Measurements from ENCODE around the gene ANAPC16.
A peak's percentile ranks its signal among the peaks of the same experiment; 100 is the strongest.

ANAPC16 gene

GRCh38 chr10:72201293-72201692 is 14.5 kb upstream of the ANAPC16 start:
- Histone ChIP-seq H3K18ac (ENCODE audit: low read length) (no peak overlapping the region), H4K12ac (ENCODE audit: low read depth, low read length) (no peak overlapping the region), H3K9me3 (ENCODE audit: insufficient read depth, low read depth, low read length) (no peaks in the 10 kb centered on the region), H3K9ac (ENCODE audit: low read length) (no peak overlapping the region), H3K4me3 (ENCODE audit: low read depth, low read length) (no peak overlapping the region), H4K91ac (ENCODE audit: low read depth, low read length) (peak overlapping the region; percentile 24), H3K36me3 (ENCODE audit: control insufficient read depth in 1 of 2, insufficient read depth in 2 of 2, low read length in 2 of 2) (peaks cover 6 to 19% of the 10 kb centered on the region in 2 experiments), H3K79me2 (ENCODE audit: control insufficient read depth, insufficient read depth, low read length, poor library complexity) (no peaks in the 10 kb centered on the region), H3K27ac (ENCODE audit: low read depth, low read length) (no peak overlapping the region), H2AFZ (ENCODE audit: insufficient read depth, low read length, poor library complexity) (no peak overlapping the region), H3K4ac (ENCODE audit: low read depth, low read length) (no peak overlapping the region), H3K4me2 (ENCODE audit: low read length) (no peak overlapping the region), H4K8ac (ENCODE audit: low read depth, low read length) (no peak overlapping the region), H3K79me1 (ENCODE audit: low read length) (peaks cover 13% of the 10 kb centered on the region), H2BK5ac (ENCODE audit: low read depth, low read length, poor library complexity) (no peak overlapping the region), H2AK5ac (ENCODE audit: low read length) (no peak overlapping the region), H3K4me1 (ENCODE audit: control insufficient read depth in 1 of 2, insufficient read depth in 2 of 2, low read length in 2 of 2) (peaks cover 3 to 4% of the 10 kb centered on the region in 2 experiments), H2BK120ac (ENCODE audit: insufficient read depth, low read length, poor library complexity) (no peak overlapping the region), H2BK12ac (ENCODE audit: low read length) (no peak overlapping the region), H3K23ac (ENCODE audit: low read length) (no peak overlapping the region), H3K27me3 (ENCODE audit: insufficient read depth, low read length) (no peaks in the 10 kb centered on the region), H3K14ac (ENCODE audit: low read length) (no peak overlapping the region)
- DNase-seq, result no peak
- WGBS (ENCODE audit: extremely low coverage, insufficient coverage, insufficient read length), result no CpG with 5 or more reads among the region's 5 CpGs

- no peak for DNase-seq
- no peaks in the 10 kb centered on the region for H3K9me3 ChIP-seq (ENCODE audit: insufficient read depth, low read depth, low read length)
- no peaks in the 10 kb centered on the region for H3K79me2 ChIP-seq (ENCODE audit: control insufficient read depth, insufficient read depth, low read length, poor library complexity)
- peaks cover 1% of the 10 kb centered on the region for H3K79me1 ChIP-seq (ENCODE audit: low read length)
- no peak overlapping the region for H2BK12ac ChIP-seq (ENCODE audit: low read length)
- H2AFZ ChIP-seq (ENCODE audit: insufficient read depth, low read length, poor library complexity), result no peak overlapping the region
- no peak overlapping the region for H2BK120ac ChIP-seq (ENCODE audit: insufficient read depth, low read length, poor library complexity)
- H3K23ac ChIP-seq (ENCODE audit: low read length), result no peak overlapping the region
- H3K27ac ChIP-seq (ENCODE audit: low read depth, low read length), result no peak overlapping the region
- no peak overlapping the region for H3K14ac ChIP-seq (ENCODE audit: low read length)
- no peak overlapping the region for H4K12ac ChIP-seq (ENCODE audit: low read depth, low read length)
- no CpG with 5 or more reads among the region's 9 CpGs for WGBS (ENCODE audit: extremely low coverage, insufficient coverage, insufficient read length)
- H3K27me3 ChIP-seq (ENCODE audit: insufficient read depth, low read length), result no peaks in the 10 kb centered on the region
- no peak overlapping the region for H3K4ac ChIP-seq (ENCODE audit: low read depth, low read length)
- H4K8ac ChIP-seq (ENCODE audit: low read depth, low read length), result no peak overlapping the region
- peaks cover 11 to 24% of the 10 kb centered on the region in 2 experiments for H3K36me3 ChIP-seq (ENCODE audit: control insufficient read depth in 1 of 2, insufficient read depth in 2 of 2, low read length in 2 of 2)
- no peak overlapping the region for H4K91ac ChIP-seq (ENCODE audit: low read depth, low read length)
- no peaks in the 10 kb centered on the region for H3K4me1 ChIP-seq (ENCODE audit: control insufficient read depth in 1 of 2, insufficient read depth in 2 of 2, low read length in 2 of 2)
- no peak overlapping the region for H2BK5ac ChIP-seq (ENCODE audit: low read depth, low read length, poor library complexity)
- H3K9ac ChIP-seq (ENCODE audit: low read length), result no peak overlapping the region
- H3K4me2 ChIP-seq (ENCODE audit: low read length), result no peak overlapping the region
- no peak overlapping the region for H3K18ac ChIP-seq (ENCODE audit: low read length)
- H2AK5ac ChIP-seq (ENCODE audit: low read length), result no peak overlapping the region
- H3K4me3 ChIP-seq (ENCODE audit: low read depth, low read length), result no peak overlapping the region
Observed at GRCh38 chr10:72204296-72204695, 11.5 kb upstream of the ANAPC16 start.

- Histone ChIP-seq H3K14ac (ENCODE audit: low read length) (no peak overlapping the region), H2BK12ac (ENCODE audit: low read length) (no peak overlapping the region), H2BK120ac (ENCODE audit: insufficient read depth, low read length, poor library complexity) (no peak overlapping the region), H3K4ac (ENCODE audit: low read depth, low read length) (no peak overlapping the region), H4K12ac (ENCODE audit: low read depth, low read length) (no peak overlapping the region), H4K91ac (ENCODE audit: low read depth, low read length) (no peak overlapping the region), H2AK5ac (ENCODE audit: low read length) (no peak overlapping the region), H3K9me3 (ENCODE audit: insufficient read depth, low read depth, low read length) (no peaks in the 10 kb centered on the region), H3K18ac (ENCODE audit: low read length) (no peak overlapping the region), H3K79me2 (ENCODE audit: control insufficient read depth, insufficient read depth, low read length, poor library complexity) (no peaks in the 10 kb centered on the region), H3K4me2 (ENCODE audit: low read length) (no peak overlapping the region), H3K4me3 (ENCODE audit: low read depth, low read length) (no peak overlapping the region), H3K27me3 (ENCODE audit: insufficient read depth, low read length) (no peaks in the 10 kb centered on the region), H3K4me1 (ENCODE audit: control insufficient read depth in 1 of 2, insufficient read depth in 2 of 2, low read length in 2 of 2) (no peaks in the 10 kb centered on the region), H3K79me1 (ENCODE audit: low read length) (no peaks in the 10 kb centered on the region), H3K27ac (ENCODE audit: low read depth, low read length) (no peak overlapping the region), H3K23ac (ENCODE audit: low read length) (no peak overlapping the region), H2AFZ (ENCODE audit: insufficient read depth, low read length, poor library complexity) (no peak overlapping the region), H3K36me3 (ENCODE audit: control insufficient read depth in 1 of 2, insufficient read depth in 2 of 2, low read length in 2 of 2) (peaks cover 12 to 24% of the 10 kb centered on the region in 2 experiments), H4K8ac (ENCODE audit: low read depth, low read length) (no peak overlapping the region), H3K9ac (ENCODE audit: low read length) (no peak overlapping the region), H2BK5ac (ENCODE audit: low read depth, low read length, poor library complexity) (no peak overlapping the region)
- no CpG with 5 or more reads among the region's 1 CpG for WGBS (ENCODE audit: extremely low coverage, insufficient coverage, insufficient read length)
- no peak for DNase-seq
Observed at GRCh38 chr10:72204724-72205123, 11.1 kb upstream of the ANAPC16 start.

- H3K4ac ChIP-seq (ENCODE audit: low read depth, low read length), result no peak overlapping the region
- H3K18ac ChIP-seq (ENCODE audit: low read length), result no peak overlapping the region
- no peak overlapping the region for H4K91ac ChIP-seq (ENCODE audit: low read depth, low read length)
- H3K36me3 ChIP-seq (ENCODE audit: control insufficient read depth in 1 of 2, insufficient read depth in 2 of 2, low read length in 2 of 2), result peaks cover 12 to 20% of the 10 kb centered on the region in 2 experiments
- H3K79me2 ChIP-seq (ENCODE audit: control insufficient read depth, insufficient read depth, low read length, poor library complexity), result no peaks in the 10 kb centered on the region
- H3K14ac ChIP-seq (ENCODE audit: low read length), result no peak overlapping the region
- no CpG with 5 or more reads among the region's 7 CpGs for WGBS (ENCODE audit: extremely low coverage, insufficient coverage, insufficient read length)
- DNase-seq, result peak; percentile 80 to 96
- no peak overlapping the region for H3K23ac ChIP-seq (ENCODE audit: low read length)
- no peaks in the 10 kb centered on the region for H3K4me1 ChIP-seq (ENCODE audit: control insufficient read depth in 1 of 2, insufficient read depth in 2 of 2, low read length in 2 of 2)
- H3K4me3 ChIP-seq (ENCODE audit: low read depth, low read length), result no peak overlapping the region
- H3K79me1 ChIP-seq (ENCODE audit: low read length), result no peaks in the 10 kb centered on the region
- H3K27me3 ChIP-seq (ENCODE audit: insufficient read depth, low read length), result no peaks in the 10 kb centered on the region
- no peak overlapping the region for H2AFZ ChIP-seq (ENCODE audit: insufficient read depth, low read length, poor library complexity)
- no peak overlapping the region for H4K12ac ChIP-seq (ENCODE audit: low read depth, low read length)
- H3K4me2 ChIP-seq (ENCODE audit: low read length), result no peak overlapping the region
- no peaks in the 10 kb centered on the region for H3K9me3 ChIP-seq (ENCODE audit: insufficient read depth, low read depth, low read length)
- no peak overlapping the region for H4K8ac ChIP-seq (ENCODE audit: low read depth, low read length)
- no peak overlapping the region for H2BK12ac ChIP-seq (ENCODE audit: low read length)
- no peak overlapping the region for H3K27ac ChIP-seq (ENCODE audit: low read depth, low read length)
- no peak overlapping the region for H3K9ac ChIP-seq (ENCODE audit: low read length)
- H2BK120ac ChIP-seq (ENCODE audit: insufficient read depth, low read length, poor library complexity), result no peak overlapping the region
- no peak overlapping the region for H2AK5ac ChIP-seq (ENCODE audit: low read length)
- no peak overlapping the region for H2BK5ac ChIP-seq (ENCODE audit: low read depth, low read length, poor library complexity)
Observed at GRCh38 chr10:72206511-72207229, 9.1 kb upstream of the ANAPC16 start.
